HL-60/S4 treated with phorbol 12-myristate 13-acetate at 8.2 ng/mL for 4 days and 3 days (cell line): ENCODE results near the gene PIP5K1C.

Experiments used
- in situ Hi-C: fragments of 300-500 bp; cut with MboI; formaldehyde crosslinking; loops from 2 replicates; pipeline ENCODE4 v1.15.0; 2022; ENCODE audit warnings: low sequenced_read_pairs

The PIP5K1C gene

DNA sequence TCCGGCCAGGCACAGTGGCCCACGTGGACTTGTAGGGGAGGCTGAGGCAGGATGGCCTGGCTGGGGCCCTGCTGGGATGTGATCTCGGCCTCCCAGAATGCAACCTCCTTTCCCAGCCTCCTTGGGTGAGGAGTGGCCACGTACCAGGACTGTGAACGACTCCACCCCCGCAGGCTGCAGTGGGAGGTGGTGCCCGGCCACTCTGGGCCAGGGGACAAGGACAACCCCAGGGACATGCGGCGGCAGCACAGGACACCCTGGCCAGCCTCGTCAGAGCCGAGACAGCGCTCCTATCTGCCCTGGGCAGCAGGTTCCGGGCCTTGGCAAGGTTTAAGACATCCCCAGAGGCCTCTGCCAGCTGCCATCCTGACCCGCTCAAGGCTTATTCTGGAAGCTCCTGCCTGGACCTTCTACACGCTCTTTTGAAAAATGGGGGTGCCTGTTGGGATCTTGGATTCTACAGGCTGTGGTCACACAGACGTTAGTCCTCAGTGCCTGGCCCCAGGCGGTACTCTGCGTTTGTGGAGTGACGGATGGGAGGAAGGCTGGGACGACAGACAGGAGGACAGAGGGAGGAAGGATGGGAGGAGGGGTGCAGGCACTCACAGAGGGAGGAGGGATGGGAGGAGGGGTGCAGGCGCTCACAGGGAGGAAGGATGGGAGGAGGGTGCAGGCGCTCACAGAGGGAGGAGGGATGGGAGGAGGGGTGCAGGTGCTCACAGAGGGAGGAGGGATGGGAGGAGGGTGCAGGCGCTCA lies 53.8 kb downstream of the PIP5K1C start:
- in situ Hi-C loops: no loop called here

DNA sequence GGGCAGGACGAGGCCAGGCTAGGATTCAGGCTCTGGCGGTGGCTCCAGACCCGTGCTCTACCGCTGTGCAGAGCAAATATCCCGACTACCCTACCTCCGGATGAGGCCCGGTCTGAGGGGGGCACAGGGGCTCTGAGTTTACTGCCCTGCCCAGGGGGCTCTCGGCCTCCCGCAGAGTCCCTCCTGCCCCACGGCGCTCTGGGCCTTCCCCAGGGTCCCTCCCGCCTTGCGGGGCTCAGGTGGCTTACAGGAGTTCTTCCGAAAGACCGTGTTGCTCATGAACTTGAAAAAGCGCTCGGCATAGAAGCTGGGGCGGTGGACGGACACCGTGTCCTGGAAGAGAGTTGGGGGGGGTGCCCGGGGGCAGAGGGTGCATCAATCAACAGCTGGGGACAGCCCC lies 54.5 kb downstream of the PIP5K1C start:
- in situ Hi-C loops: no loop called here

DNA sequence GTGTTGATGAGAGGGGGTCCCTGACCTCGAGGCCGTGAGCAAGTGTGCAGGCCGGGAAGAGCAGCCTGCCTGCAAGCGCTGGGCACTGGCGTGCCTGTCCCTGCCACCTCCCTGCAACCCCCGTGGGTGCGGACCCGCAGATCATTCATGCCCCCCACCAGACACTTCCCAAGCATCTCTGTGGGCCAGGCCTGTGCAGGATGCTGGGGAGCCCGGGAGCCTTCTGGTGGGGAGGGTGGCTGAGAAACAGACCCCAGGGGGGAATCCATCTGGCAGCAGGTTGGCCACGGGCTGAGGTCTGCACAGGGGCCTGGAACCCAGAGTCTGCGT lies 55.2 kb downstream of the PIP5K1C start:
- in situ Hi-C loops: no loop called here

DNA sequence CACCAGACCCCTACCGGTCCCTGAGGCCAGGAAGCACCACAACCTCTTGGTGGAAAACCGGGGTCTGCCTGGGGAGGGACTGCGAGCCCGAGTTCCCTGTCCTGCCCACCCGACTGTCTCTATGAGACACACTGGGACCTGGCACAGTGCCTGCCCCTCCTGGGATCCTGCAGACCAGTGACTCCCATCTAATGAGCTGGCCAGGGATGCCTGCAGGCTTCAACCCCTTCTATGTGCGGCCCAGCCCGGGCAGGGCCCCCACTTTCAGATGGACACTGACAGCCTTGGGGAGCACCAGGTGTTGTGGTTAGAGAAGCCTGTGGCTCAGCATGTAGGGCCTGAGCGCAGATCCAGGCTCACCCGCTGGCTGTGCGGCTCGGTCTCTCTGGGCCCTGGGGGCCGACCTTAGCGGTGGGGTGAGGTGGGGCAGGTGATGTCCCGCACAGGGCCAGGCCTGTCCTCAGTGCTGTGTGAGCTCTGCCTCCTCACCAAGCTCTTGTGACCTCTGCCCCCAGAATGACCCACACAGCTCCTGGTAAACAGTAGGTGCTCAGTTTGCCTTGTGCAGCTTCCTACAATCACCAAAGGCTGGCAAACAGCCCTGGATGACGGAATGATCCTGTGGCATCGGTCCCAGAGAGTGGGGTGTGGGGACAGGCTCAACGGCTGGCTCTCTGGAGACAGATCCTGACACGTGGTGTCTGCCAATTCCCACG lies 55.8 kb downstream of the PIP5K1C start:
- in situ Hi-C loops: no loop called here

DNA sequence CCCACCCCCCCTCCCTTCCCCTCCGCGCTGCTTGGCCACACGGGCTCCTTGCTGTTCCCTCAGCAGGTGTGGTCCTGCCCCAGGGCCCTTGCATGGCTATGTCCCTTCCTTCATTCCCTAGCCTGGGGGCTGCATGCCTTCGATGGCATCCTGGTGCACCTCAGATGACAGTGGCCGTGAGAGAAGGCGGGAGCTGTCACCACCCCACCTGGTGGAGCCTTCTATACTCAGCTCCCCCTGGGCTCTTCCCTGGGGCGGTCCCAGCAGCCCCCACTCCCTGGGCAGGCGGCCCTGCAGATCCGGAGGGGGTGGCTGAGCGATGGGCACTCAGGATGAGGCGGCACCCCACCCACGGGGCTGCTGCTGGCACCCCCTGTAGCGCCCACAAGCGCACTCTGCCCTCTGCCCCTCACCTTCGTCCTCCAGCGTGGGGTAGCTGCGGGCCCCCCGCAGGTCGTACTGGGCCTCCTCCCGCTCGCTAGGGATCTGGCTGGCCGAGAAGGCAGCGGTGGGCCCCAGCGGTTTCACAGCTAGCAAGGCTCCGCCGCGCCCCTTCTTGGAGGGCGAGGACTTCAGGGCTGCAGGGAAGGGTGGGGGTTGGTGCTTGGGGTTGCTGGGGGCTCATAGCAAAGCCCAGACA lies 56.5 kb downstream of the PIP5K1C start:
- in situ Hi-C loops: no loop called here

DNA sequence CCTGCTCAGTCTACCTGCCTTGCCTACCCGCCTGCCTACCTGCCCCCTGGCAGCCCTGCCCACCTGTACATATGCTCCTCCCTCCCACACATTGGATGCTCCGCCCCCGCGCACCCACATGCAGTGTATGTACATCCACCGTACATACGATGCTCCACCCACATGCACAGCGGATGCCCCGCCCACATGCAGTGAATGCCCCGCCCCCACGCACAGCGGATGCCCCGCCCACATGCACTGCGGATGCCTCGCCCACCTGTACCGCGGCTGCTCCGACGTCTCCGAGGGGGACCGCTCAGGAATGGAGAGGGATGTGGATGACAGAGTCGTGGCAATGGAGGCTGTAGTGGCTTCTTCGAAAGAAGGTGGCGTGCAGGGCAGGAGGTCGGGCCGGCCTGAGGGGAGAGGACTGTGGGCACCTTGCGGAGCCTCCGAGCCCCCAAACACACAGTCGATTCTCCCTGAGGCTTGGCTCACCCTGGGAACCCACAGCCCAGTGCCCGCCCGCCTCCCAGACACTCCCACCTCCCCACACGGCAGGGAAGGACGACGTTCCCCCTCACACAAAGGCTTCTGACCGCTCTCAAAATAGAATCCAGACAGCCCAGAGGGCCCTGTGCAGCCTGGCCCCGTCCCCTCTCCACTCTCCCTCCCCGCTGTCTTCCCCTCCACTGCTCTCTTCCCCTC lies 57.1 kb downstream of the PIP5K1C start:
- in situ Hi-C loops: no loop called here

DNA sequence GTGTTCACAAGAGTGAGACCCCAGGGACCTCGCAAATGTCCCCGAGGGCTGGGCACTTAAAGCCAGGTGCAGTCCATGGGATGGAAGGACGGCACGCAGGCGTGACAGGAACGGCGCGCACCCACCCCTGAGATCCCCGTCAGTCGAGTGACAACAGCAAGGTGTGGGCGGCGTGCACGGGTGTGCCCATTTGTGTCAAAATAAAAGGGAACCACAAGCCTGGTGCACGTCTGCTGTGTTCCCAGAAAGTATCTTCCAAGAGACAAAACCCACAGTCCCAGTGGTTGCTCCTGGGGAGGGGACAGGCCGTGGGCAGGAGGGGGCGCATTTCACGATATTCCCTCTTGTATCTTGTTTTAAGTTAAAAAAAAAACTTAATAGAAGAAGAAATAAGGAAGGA lies 58.0 kb downstream of the PIP5K1C start:
- in situ Hi-C loops: no loop called here

DNA sequence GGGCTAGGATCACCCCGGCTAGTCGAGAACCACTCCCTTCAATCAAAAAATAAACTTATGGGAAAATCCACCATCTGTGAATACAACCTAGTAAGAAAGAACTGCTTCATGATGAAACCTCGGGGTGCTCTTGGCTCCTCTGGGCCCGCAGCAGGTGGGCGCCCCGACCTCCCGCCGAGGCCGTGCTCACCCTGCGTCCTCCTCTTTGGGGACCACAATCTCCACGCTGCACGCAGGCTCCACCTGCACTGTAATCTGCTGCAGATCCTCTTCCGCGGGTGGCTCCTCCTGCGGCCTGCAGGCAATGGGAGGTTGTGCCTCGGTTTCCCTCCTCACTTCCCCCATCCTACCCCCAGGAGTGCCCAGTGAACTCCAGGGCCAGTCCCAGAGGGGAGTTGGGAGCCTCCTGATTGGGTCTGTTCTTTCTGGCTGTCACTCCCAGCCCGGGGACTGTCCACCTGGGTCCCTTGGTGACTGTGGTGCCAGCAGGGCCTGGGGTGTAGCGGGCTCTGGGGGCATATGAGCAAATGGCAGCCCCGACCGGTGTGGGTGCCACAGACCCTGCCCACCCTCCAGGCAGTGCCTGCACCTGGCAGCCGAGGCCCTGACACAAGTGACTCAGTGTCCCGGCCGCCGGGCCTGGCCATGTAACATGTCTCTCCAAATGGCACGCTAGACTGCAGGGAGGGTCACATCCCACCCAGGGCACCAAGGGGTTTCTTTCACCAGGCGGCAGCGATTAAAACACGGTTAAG lies 58.6 kb downstream of the PIP5K1C start:
- in situ Hi-C loops: no loop called here

DNA sequence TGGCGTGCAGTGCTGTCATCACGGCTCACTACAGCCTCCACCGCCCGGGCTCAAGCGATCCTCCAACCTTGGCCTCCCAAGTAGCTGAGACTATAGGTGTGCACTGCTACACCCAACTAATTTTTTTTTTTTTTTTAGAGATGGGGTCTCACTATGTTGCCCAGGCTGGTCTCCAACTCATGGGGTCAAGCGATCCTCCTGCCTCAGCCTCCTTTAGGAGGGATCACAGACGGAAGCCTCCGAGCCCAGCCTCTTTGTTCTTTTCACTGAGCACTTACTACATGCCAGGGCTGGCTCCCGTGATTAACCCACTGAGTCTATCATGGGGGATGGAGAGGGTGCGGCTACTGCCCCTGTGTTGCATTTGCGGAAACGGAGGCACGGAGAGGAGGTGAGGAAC lies 60.8 kb downstream of the PIP5K1C start:
- in situ Hi-C loops: no loop called here

DNA sequence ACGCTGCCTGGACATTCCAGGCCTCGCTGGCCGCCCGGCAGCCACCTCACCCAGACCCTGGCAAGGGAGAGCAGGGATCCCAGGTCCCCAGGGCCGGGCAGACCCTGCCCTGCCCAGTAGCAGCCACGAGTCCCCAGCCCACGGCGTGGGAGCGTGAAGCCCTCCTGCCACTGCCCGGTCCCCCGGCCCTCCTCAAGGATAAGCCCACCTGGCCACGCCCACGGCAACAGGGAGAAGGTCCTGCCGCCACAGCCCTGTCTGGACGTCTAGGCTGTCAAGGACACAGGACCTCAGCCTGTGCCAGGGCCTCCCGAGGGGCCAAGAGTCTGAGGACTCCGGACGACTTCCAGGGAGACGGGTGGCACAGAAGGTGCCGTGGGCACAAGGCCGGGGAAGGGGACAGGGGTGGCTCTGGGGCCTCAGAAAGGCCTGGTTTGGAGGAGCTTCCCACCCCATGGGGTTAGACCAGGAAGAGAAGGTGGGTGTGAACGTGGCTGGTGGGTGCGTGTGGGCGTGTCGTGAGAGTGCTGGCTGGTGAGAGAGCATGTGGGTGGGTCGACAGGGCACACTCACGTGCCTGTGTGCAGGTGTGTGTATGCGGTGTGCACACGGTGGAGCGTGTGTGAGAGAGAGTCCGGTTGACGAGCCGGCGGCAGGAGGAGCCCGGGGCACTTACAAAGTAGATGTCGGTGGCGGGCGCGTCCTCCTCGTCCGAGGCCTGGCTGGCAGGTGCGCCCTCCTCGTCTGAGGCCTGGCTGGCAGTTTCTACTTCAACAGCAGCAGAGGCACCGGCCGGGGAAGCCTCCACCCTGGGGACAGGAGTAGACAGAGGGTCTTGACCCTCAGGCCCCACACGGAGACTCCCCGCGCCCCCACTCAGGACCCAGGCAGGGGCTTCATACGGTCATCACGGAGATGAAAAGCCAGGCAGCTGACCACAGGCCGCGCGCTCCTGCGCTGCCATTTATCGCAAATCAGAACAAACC lies 61.8 kb downstream of the PIP5K1C start:
- in situ Hi-C loops: no loop called here

DNA sequence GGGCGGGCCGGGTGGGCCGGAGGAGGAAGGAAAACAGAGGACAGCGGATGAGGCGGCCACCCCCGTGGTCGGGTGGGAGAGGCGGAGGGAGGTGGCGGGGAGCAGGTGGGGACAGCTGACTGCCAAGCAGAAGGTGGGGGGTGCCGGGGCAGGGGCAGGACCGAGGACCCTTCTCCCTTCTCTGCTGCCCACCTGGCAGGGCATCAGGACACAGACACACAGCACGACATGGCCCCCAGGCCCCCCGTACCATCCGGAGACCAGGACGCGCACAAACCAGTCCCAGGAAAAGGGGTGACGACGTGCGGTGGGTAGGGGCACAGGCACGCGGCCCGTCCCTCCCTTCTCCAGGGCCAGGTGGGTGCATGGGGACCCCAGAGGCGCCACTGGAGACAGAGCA lies 62.6 kb downstream of the PIP5K1C start:
- in situ Hi-C loops: no loop called here

DNA sequence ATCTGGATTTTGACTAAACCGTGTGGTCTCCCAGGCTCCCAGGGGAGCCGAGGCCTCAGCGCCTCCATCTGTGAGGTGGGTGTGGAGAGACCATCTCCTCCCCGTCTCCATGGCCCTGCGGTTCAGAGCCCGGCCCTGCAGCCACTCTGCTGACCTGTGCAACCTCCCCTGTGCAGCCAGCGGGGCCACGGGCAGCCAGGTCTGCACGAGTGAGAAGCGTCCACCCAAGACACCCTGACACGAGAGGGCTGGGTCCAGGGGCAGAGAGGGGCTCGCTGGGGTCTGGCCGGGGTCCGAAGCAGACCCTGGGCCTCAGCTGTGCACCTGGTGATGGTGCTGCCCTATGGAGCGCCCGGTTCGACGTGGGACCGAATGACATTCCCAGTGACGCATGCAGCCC lies 63.3 kb downstream of the PIP5K1C start:
- in situ Hi-C loops: no loop called here

DNA sequence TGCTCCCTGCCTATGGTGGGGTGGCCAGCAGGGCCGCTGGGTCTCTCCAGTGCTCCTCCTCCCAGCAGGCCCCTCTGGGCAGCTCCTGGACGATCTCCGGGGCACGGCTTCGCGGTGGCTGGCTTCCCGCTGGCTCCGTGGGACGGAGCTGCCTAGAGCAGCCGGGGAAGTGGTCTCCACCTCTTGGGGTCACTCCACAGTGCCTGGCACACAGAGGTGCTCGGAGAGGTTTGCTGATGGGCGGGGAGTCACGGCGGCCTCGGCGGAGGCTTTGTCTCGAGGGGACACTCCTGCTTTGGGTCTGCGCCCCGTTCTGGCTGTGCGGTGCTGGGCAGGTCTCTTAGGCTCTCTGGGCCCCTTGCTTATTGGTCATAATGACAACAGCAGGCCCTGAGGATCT lies 63.8 kb downstream of the PIP5K1C start:
- in situ Hi-C loops: no loop called here

DNA sequence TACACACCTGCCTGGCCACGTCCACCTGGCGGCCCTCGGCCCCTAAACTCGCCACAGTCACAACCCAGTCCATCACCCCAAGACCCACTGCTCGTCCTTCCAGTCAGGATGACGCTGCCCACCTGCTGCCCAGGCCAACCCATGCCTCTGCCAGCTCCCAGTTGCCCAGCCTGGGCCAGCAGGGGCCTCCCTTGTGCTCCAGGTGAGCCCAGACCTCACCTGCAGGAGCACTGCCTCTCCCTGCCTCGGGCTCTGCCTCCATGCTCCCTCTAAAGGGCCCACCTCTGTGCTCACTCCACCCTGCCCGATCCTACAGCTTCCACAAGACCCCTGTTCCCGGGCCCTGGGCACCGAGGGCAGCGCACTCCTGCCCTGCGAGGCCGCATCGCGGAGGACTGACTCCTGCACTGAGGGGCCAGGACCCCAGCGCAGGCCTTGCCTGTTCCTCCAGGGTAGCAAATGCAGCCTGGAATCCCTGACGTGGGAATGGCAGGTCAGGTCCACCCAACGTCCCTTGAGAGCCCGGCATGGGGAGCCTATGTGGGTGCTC lies 65.7 kb downstream of the PIP5K1C start:
- in situ Hi-C loops: no loop called here

DNA sequence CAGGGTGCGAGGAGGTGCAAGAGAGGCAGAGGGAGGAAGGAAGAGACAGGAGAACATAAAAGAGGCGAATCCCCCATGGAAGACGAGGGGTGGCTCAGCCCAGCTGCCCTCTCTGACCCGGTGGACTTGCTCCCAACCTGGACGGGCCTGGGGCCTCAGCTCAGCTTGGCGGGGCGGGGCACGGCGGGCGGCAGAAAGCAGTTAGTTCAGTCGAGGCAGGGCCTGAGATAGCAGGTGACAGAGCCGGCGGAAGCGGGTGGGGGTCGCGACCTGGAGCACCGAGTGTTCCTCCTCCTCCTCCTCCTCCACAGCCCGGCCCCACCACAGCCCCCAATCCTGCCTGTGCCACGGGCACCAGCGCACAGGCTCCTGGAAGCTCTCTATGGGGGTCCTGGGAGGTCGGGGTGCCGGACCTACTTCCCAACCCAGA lies 66.7 kb downstream of the PIP5K1C start:
- in situ Hi-C loops: no loop called here

DNA sequence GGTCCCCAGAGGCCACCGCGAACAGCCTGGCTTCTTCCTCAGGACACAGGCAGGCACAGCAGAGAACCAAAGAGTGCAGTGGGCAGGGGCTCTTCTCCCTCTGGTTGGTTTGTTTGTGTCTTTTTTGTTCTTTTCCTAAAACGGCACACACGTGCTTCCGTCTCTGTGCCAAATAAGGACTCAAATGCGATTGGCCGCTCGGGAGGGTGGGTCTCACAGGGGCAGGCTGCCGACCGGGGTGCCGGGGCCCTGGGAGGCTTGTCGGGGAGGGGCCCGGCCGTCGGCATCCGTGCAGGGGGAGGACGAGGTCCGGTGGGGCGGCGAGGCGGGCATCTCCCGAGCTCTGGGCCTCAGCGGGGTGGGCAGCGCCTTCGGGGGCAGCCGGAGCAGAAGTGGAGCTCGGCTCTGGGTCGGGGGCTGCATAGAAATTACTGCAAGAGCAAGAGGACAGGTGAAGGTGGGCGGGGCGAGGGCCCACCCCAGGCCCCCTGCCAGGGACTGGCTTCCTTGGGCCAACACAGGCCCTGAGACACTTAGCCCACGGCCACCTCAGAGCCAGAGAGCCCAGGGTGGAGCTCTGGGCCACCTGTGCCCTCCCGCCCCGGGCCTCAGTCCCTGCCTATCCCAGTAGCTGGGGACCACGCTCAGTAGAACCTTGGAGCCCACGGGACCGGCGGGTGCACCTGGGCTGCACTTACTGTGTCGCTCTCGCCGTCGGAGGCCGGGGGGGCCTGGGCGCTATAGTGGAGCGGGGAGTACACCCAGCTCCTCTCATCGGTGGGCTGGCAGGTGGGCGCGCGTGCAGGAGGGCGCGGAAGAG lies 67.3 kb downstream of the PIP5K1C start:
- in situ Hi-C loops: no loop called here

DNA sequence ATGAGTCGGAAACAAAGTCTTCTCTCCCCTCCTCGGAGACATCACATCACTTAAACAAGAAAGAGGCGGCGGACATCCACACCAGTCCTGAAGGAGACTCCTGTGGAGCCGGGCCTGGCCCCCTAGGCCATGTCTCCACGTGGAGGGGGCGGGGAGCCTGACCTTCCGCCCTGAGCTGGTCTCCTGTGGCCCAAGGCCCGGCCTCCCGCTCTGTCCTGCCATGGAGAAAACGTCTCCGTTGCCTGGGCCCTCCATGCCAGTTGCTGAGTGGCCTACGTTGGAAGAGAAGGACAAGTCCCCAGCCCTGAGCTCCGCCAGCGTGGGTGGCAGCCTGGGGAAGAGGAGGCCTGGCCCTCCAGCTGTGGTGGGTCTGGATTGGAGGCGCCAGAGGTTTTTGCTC lies 68.2 kb downstream of the PIP5K1C start:
- in situ Hi-C loops: no loop called here

DNA sequence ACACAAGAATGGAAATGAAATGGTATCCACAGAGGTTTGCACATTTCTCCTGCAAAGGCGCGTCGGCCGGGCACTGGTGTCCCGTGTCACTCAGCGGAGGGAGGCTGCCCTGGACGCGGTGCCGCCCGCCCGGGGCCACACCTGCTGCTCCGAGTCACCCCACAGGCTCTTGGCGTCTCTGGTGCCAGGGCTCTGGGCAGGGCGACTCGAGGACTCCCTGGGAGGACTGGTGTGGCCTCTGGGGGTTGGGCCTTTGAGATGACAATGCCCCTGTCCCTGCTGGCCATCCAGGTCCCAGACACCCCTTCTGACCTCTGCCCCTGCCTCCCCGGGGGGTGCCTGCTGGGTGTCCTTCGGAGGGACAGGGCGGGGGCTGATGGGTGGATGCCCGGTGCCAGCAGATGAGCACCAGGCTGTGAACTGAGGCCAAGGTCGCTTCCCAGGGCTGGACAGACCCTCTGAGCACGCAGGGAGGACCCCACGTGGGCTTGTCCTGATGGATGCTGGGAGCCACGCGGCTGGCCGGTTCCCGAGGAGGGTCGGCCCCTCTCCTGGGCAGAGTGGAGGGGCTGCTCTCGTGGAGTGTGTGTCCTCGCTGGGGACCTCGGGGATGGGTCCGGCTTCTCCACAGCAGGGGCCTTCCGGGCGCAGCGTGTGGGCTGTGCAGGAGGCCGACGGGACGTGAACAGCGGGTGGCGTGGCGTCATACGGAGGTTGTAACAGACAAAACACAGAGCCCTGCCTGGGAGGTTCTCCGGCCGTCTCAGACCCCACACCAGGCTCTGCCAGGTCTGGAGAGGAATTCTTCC lies 69.0 kb downstream of the PIP5K1C start:
- in situ Hi-C loops: no loop called here
